GM12892 (cell line): Measurements from ENCODE around the gene CEP95.

ENCODE experiments used
- POLR2A ChIP-seq: IDR thresholded peaks from 2 replicates; pipeline ENCODE4 v1.6.1; 2011; ENCODE audit warnings: low read depth, low read length, control low read depth
- POLR2AphosphoS5 ChIP-seq: IDR thresholded peaks from 2 replicates; pipeline ENCODE4 v1.6.1; 2011; ENCODE audit warnings: low read depth, low read length, control low read depth
- TAF1 ChIP-seq: IDR thresholded peaks from 2 replicates; pipeline ENCODE4 v1.6.1; 2011; ENCODE audit warnings: low read depth, mild to moderate bottlenecking, control low read depth, low read length, borderline replicate concordance

DNA sequence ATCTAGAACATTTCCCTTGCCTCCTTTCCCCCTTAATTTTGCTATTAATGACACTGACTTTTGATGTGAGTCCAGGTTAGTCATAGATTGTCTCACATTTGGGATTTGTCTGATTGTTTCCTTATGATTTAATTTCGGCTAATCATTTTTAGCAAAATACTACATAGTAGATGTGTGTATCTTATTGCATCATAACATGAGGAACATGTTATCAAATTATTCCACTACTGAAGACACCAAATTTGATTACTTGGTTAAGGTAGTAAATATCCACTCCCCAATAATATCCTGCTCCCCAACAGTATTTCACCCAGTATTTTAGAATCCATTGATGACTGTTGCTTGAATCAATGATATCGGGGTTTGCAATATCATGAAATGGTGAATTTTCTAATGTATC lies 12.7 kb upstream of the CEP95 start:
- no peak for TF ChIP-seq POLR2AphosphoS5
- no peak for TF ChIP-seq TAF1
- TF ChIP-seq POLR2A = no peak
